Natural killer cell (primary cell): ENCODE data around the gene MAML3. TPM values are rescaled to one million over a fixed set of nuclear protein-coding genes. Genes with fewer than 3 reads are reported as not detected.
"Not testable (repeated sequence)": the region's sequence is repeated elsewhere in the genome, so short reads cannot be mapped to it uniquely, and the experiment has no call there.

Experiments
- ATAC-seq, 3 donors: fragments of 150-1000 bp in 2 of 3; fragments of 200-7000 bp in 1 of 3; cut with Tn5 transposase; 1 replicate in 1 of 3; 2 replicates in 2 of 3; pipeline ENCODE4 v1.10.0; 2021; ENCODE audit warnings: mild to moderate bottlenecking in 2 of 3, moderate library complexity in 2 of 3
- DNase-seq, 2 donors: peaks; one replicate each; pipeline versions ENCODE4 v3.0.0 to v3.0.0-alpha.2; 2013 to 2021; ENCODE audit warnings: mixed read lengths in 1 of 2
- H3K27ac ChIP-seq: one replicate; pipeline ENCODE4 v1.5.1; 2013; ENCODE audit warnings: mild to moderate bottlenecking, low read length
- H3K27me3 ChIP-seq: one replicate; pipeline ENCODE4 v1.6.1; 2013; ENCODE audit warnings: low read length; ENCODE audit not compliant: control insufficient read depth, insufficient read depth
- H3K36me3 ChIP-seq: one replicate; pipeline ENCODE4 v1.6.1; 2013; ENCODE audit warnings: low read length; ENCODE audit not compliant: control insufficient read depth, insufficient read depth
- H3K4me1 ChIP-seq: one replicate; pipeline ENCODE4 v1.6.1; 2013; ENCODE audit warnings: low read length; ENCODE audit not compliant: control insufficient read depth, insufficient read depth
- H3K4me3 ChIP-seq: one replicate; pipeline ENCODE4 v1.5.1; 2013; ENCODE audit warnings: low read length
- H3K9me3 ChIP-seq: one replicate; pipeline ENCODE4 v1.6.1; 2013; ENCODE audit warnings: low read length; ENCODE audit not compliant: control insufficient read depth, insufficient read depth
- H3K27ac Mint-ChIP-seq, 2 donors: one replicate each; pipeline ENCODE4 v1.8.0; 2022; ENCODE audit warnings: mild to moderate bottlenecking in 2 of 2, mixed read lengths in 2 of 2, moderate library complexity in 1 of 2
- H3K27me3 Mint-ChIP-seq, 2 donors: one replicate each; pipeline ENCODE4 v1.8.0; 2022; ENCODE audit warnings: low read depth in 2 of 2, mixed read lengths in 2 of 2
- H3K36me3 Mint-ChIP-seq: one replicate; pipeline ENCODE4 v1.8.0; 2022; ENCODE audit warnings: mixed read lengths
- H3K4me1 Mint-ChIP-seq, 2 donors: one replicate each; pipeline ENCODE4 v1.8.0; 2022; ENCODE audit warnings: mixed read lengths in 2 of 2
- H3K4me3 Mint-ChIP-seq: one replicate; pipeline ENCODE4 v1.8.0; 2022; ENCODE audit warnings: mild to moderate bottlenecking, moderate library complexity, mixed read lengths
- H3K9me3 Mint-ChIP-seq, 2 donors: one replicate each; pipeline ENCODE4 v1.8.0; 2022; ENCODE audit warnings: mixed read lengths in 2 of 2
- CTCF ChIP-seq: fragments of 200-600 bp; IDR thresholded peaks from one replicate; pipeline ENCODE4 v1.8.0; 2022; ENCODE audit warnings: antibody characterized with exemption
- WGBS: methylation state at CpG from one replicate; pipeline ENCODE4 v1.1.7; 2013; ENCODE audit warnings: missing lambda C conversion rate; ENCODE audit not compliant: insufficient coverage; 5-methylcytosine and 5-hydroxymethylcytosine counted together
- intact Hi-C: fragments of 100-400 bp; cut with micrococcal nuclease; formaldehyde crosslinking; loops from one replicate; pipeline ENCODE4 v1.14.2; 2022
- total RNA-seq, 4 donors: library from RNA; stranded (reverse); fragments of 120-200 nt in 1 of 4; gene quantifications; one replicate each; pipeline versions ENCODE4 v1.2.3 to v1.2.4, GENCODE V29; 2013 to 2022

MAML3 gene
- total RNA-seq, 3 donors from 2014 or later (not counting 1 experiment from before 2014, with no cell fraction given) = 1.7 to 5.6 (median 2.8) TPM

- DNase-seq = peak; percentile 45 to 48
- no peak overlapping the region for H3K4me3 ChIP-seq
These were observed 203.4 kb downstream of the MAML3 start for GRCh38 chr4:139950568-139950967.

GRCh38 chr4:139944916-139945315, 209.1 kb downstream of the MAML3 start:
- H3K27ac Mint-ChIP-seq, H3K36me3 ChIP-seq, H3K9me3 ChIP-seq, H3K4me3 Mint-ChIP-seq, intact Hi-C loops, H3K36me3 Mint-ChIP-seq, H3K9me3 Mint-ChIP-seq, H3K27me3 ChIP-seq, H3K4me3 ChIP-seq, H3K27ac ChIP-seq, H3K4me1 ChIP-seq, DNase-seq, ATAC-seq: not testable (repeated sequence)
- peaks cover 10 to 14% of the 10 kb centered on the region in 2 donors for H3K4me1 Mint-ChIP-seq
- H3K27me3 Mint-ChIP-seq = peaks cover 31 to 41% of the 10 kb centered on the region in 2 donors
- 100% methylated on average over 2 of the region's 2 CpGs for WGBS

More at GRCh38 chr4:139950568-139950967, 203.4 kb downstream of the MAML3 start:
- 0% methylated on average over 5 of the region's 5 CpGs for WGBS
- Mint-ChIP-seq H3K36me3 (no peaks in the 10 kb centered on the region), H3K27me3 (peaks cover 45 to 46% of the 10 kb centered on the region in 2 donors), H3K4me3 (peak overlapping the region; percentile 72), H3K9me3 (no peaks in the 10 kb centered on the region), H3K4me1 (peaks cover 38% of the 10 kb centered on the region in 2 donors), H3K27ac (peak overlapping the region; percentile 70 to 80)
- Histone ChIP-seq H3K36me3 (no peaks in the 10 kb centered on the region), H3K9me3 (no peaks in the 10 kb centered on the region), H3K27me3 (peaks cover 3% of the 10 kb centered on the region), H3K27ac (peak overlapping the region; percentile 22), H3K4me1 (peaks cover 26% of the 10 kb centered on the region)
- peak; percentile 86 to 98 (median 88) for ATAC-seq
- intact Hi-C loops = loop anchor here (5.0 kb wide), 1 partner anchor 122 kb away; no protein-coding TSS in a partner anchor
- TF ChIP-seq CTCF = no peak

DNA sequence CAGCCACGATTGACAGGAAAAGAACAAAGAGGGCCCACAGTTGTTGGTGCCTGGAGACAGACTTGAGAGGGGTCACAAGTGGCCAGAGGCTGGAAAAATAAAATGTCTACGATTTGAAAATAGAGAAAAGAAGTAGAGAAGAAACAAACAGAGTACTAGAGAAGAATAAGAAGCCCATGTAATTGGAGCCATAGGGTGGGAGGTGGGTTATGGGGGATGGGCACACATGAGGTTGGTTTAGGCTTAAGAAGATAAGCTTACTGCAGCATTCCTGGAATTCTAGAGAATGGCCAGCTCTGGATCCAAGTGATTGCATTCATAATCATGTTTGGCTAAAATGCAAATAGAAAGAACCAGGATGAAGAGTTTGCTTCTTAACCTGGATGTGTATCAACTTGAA, 210.7 kb downstream of the MAML3 start:
- peaks cover 19 to 33% of the 10 kb centered on the region in 2 donors for H3K27me3 Mint-ChIP-seq
- WGBS = 58% methylated on average over 2 of the region's 2 CpGs

DNA sequence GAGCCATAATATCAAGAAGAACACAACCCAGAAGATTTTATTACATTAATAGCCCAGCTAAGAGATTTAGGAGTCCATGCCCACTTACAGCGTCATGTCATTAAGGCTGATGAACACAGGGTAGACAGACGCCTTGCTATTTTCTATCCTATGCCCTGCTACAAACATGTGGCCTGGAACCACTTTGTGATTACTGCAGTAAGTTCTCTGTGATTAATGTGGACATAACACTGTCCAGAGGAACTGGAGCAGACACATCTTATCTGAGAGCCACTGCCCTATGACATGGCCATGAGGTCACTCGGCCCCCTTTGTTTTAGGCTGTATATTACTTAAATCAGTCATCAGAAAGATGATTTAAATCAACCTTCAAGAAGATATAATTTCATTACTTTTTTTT, 211.7 kb downstream of the MAML3 start:
- H3K4me1 Mint-ChIP-seq = peaks cover 6% of the 10 kb centered on the region in 2 donors
- H3K27ac Mint-ChIP-seq = no peak overlapping the region
- ATAC-seq = no peak
- Histone ChIP-seq H3K4me3 (no peak overlapping the region), H3K27me3 (no peaks in the 10 kb centered on the region), H3K27ac (no peak overlapping the region), H3K36me3 (no peaks in the 10 kb centered on the region), H3K4me1 (no peaks in the 10 kb centered on the region), H3K9me3 (no peaks in the 10 kb centered on the region)
- no peak for DNase-seq
- H3K27me3 Mint-ChIP-seq = peaks cover 16 to 30% of the 10 kb centered on the region in 2 donors
- intact Hi-C loops = no loop called here
- H3K36me3 Mint-ChIP-seq = no peaks in the 10 kb centered on the region
- no peaks in the 10 kb centered on the region for H3K9me3 Mint-ChIP-seq
- H3K4me3 Mint-ChIP-seq = no peak overlapping the region
- WGBS = 100% methylated on average over 3 of the region's 3 CpGs
- no peak for TF ChIP-seq CTCF

More for the DNA sequence above, 210.7 kb downstream of the MAML3 start:
- no peak for DNase-seq
- peaks cover 6% of the 10 kb centered on the region in 2 donors for H3K4me1 Mint-ChIP-seq
- Histone ChIP-seq H3K4me1 (no peaks in the 10 kb centered on the region), H3K4me3 (no peak overlapping the region), H3K27me3 (no peaks in the 10 kb centered on the region), H3K36me3 (no peaks in the 10 kb centered on the region), H3K27ac (no peak overlapping the region), H3K9me3 (no peaks in the 10 kb centered on the region)
- no peak overlapping the region for H3K27ac Mint-ChIP-seq
- H3K4me3 Mint-ChIP-seq = no peak overlapping the region
- H3K9me3 Mint-ChIP-seq = no peaks in the 10 kb centered on the region
- H3K36me3 Mint-ChIP-seq = no peaks in the 10 kb centered on the region
- no peak for TF ChIP-seq CTCF
- intact Hi-C loops = no loop called here
- ATAC-seq = no peak
